GM04503 (cell line): ENCODE measurements around the gene GPATCH8.

Experiments
- DNase-seq: peaks from one replicate; pipeline ENCODE4 v3.0.0-alpha.2; 2012; ENCODE audit warnings: low read depth

The GPATCH8 gene

GRCh38 chr17:44354582-44355561 is 148.3 kb downstream of the GPATCH8 start:
- no peak for DNase-seq

- DNase-seq, result no peak
Observed at GRCh38 chr17:44353672-44354331, 149.4 kb downstream of the GPATCH8 start.

GRCh38 chr17:44352828-44353671 is 150.2 kb downstream of the GPATCH8 start:
- DNase-seq, result no peak

- DNase-seq, result no peak
Observed at GRCh38 chr17:44351961-44352827, 151.0 kb downstream of the GPATCH8 start.

GRCh38 chr17:44351464-44351863 is 151.7 kb downstream of the GPATCH8 start:
- DNase-seq, result no peak

GRCh38 chr17:44350733-44351226 is 152.4 kb downstream of the GPATCH8 start:
- no peak for DNase-seq

GRCh38 chr17:44349553-44350070 is 153.6 kb downstream of the GPATCH8 start:
- DNase-seq, result no peak

- DNase-seq, result no peak
Observed at GRCh38 chr17:44348988-44349364, 154.2 kb downstream of the GPATCH8 start.

- DNase-seq, result peak; percentile 23
Observed at GRCh38 chr17:44348234-44348987, 154.8 kb downstream of the GPATCH8 start.
